K562 (cell line): ENCODE measurements around the gene MED16. TPM values are rescaled to one million over a fixed set of nuclear protein-coding genes. Genes with fewer than 3 reads are reported as not detected.
A peak's percentile ranks its signal among the peaks of the same experiment; 100 is the strongest.

Experiments
- ATAC-seq: fragments of 200-7000 bp; cut with Tn5 transposase; 3 replicates; pipeline ENCODE4 v1.9.1; 2020; ENCODE audit warnings: moderate library complexity
- BruUV-seq: library from RNA; stranded (reverse); fragments of 400-500 nt; replicated peaks from 2 replicates; lab custom pipeline; 2021; lab: Mats Ljungman, UMichigan
- CTCF ChIA-PET: fragments of 300-600 bp; formaldehyde crosslinking; extraction: SDS; loops from one replicate; lab custom pipeline; 2021; ENCODE audit warnings: low intra/inter-chr PET ratio; lab: Yijun Ruan, JAX
- POLR2A ChIA-PET: fragments of 300-600, 350-650 bp; sonication (Branson Sonifier 250); formaldehyde crosslinking; extraction: SDS; loops from one replicate; lab custom pipeline; 2021; ENCODE audit warnings: antibody characterized with exemption, inconsistent platforms; lab: Yijun Ruan, JAX
- DNase-seq, 4 experiments: peaks; one replicate each; pipeline versions ENCODE4 v3.0.0 to v3.0.0-alpha.2; 2011 to 2018; ENCODE audit warnings: low spot score in 3 of 4, mixed read lengths in 3 of 4; ENCODE audit errors: extremely low read depth in 1 of 4
- FAIRE-seq: peaks from 2 replicates; lab custom pipeline; 2011; peaks lifted over from hg19 to GRCh38; lab: Jason Lieb, UNC
- H2AFZ ChIP-seq: 2 replicates; pipeline ENCODE4 v1.6.0; 2011; ENCODE audit warnings: low read depth, low read length, control low read depth, inconsistent platforms
- H3K27ac ChIP-seq: fragments of 200-600 bp; 3 replicates; pipeline ENCODE4 v1.8.0; 2011; ENCODE audit warnings: low read depth, mild to moderate bottlenecking, control low read depth, inconsistent platforms, low read length, moderate library complexity, mixed read lengths; ENCODE audit errors: extremely low read depth
- H3K27me3 ChIP-seq, 2 experiments: fragments of 300-600 bp in 1 of 2; 2 replicates in 1 of 2; 3 replicates in 1 of 2; pipeline versions ENCODE4 v1.6.0 to v1.8.0; 2011; ENCODE audit warnings: inconsistent platforms in 2 of 2, low read length in 2 of 2, mild to moderate bottlenecking in 1 of 2, mixed read lengths in 1 of 2, moderate library complexity in 1 of 2; ENCODE audit not compliant: control insufficient read depth in 2 of 2, insufficient read depth in 2 of 2
- H3K36me3 ChIP-seq: fragments of 300-600 bp; 3 replicates; pipeline ENCODE4 v1.8.0; 2011; ENCODE audit warnings: mild to moderate bottlenecking, low read length, inconsistent platforms; ENCODE audit not compliant: control insufficient read depth, insufficient read depth
- H3K4me1 ChIP-seq, 2 experiments: fragments of 200-600 bp in 1 of 2; replicated peaks in 1 of 2; 2 replicates in 1 of 2; 3 replicates in 1 of 2; pipeline versions ENCODE4 v1.5.1 to v1.8.0; 2011; ENCODE audit warnings: inconsistent platforms in 2 of 2, low read length in 2 of 2, mild to moderate bottlenecking in 1 of 2, mixed read lengths in 1 of 2, moderate library complexity in 1 of 2; ENCODE audit not compliant: control insufficient read depth in 2 of 2, insufficient read depth in 2 of 2
- H3K4me2 ChIP-seq: 2 replicates; pipeline ENCODE4 v1.6.1; 2011; ENCODE audit warnings: low read length, control low read depth, inconsistent platforms, mixed read lengths; ENCODE audit not compliant: insufficient read depth
- H3K4me3 ChIP-seq: fragments of 200-600 bp; sonication (generic), shearing (Covaris generic); 2 replicates; pipeline ENCODE4 v1.5.1; 2016; ENCODE audit warnings: control low read depth, inconsistent platforms
- H3K79me2 ChIP-seq: fragments of 200-600 bp; 3 replicates; pipeline ENCODE4 v1.8.0; 2011; ENCODE audit warnings: low read length, inconsistent platforms; ENCODE audit not compliant: control insufficient read depth, insufficient read depth
- H3K9ac ChIP-seq, 2 experiments: 2 replicates each; pipeline versions ENCODE4 v1.6.0 to v1.6.1; 2011; ENCODE audit warnings: low read depth in 2 of 2, low read length in 2 of 2, control low read depth in 1 of 2, inconsistent platforms in 1 of 2, mild to moderate bottlenecking in 1 of 2, mixed read lengths in 1 of 2; ENCODE audit not compliant: insufficient read depth in 1 of 2
- H3K9me1 ChIP-seq: one replicate; pipeline ENCODE4 v1.6.0; 2011; ENCODE audit warnings: inconsistent platforms, mild to moderate bottlenecking, low read length, moderate library complexity; ENCODE audit not compliant: control insufficient read depth, insufficient read depth
- H3K9me3 ChIP-seq: replicated peaks from 2 replicates; pipeline ENCODE4 v1.5.1; 2011; ENCODE audit warnings: low read depth, low read length, inconsistent platforms; ENCODE audit not compliant: control insufficient read depth, insufficient read depth
- H4K20me1 ChIP-seq: replicated peaks from 2 replicates; pipeline ENCODE4 v1.6.1; 2011; ENCODE audit warnings: low read length, inconsistent platforms, mixed read lengths; ENCODE audit not compliant: control insufficient read depth, insufficient read depth
- BRCA1 ChIP-seq, 2 experiments: fragments of 450-650 bp in 1 of 2; sonication (generic) in 1 of 2; formaldehyde crosslinking in 1 of 2; IDR thresholded peaks; 2 replicates each; pipeline versions ENCODE4 v1.5.0 to v1.6.1; 2017 to 2020; ENCODE audit warnings: mild to moderate bottlenecking in 1 of 2, missing genetic modification reagents in 1 of 2
- POLR2G ChIP-seq: fragments of 200-400 bp; formaldehyde crosslinking; IDR thresholded peaks from 2 replicates; pipeline ENCODE4 v1.6.1; 2017; ENCODE audit warnings: low read depth, mild to moderate bottlenecking, antibody characterized with exemption, low read length, moderate library complexity
- RBFOX2 ChIP-seq: fragments of 200-400 bp; formaldehyde crosslinking; IDR thresholded peaks from 2 replicates; pipeline ENCODE4 v1.6.1; 2017; ENCODE audit warnings: low read depth, mild to moderate bottlenecking, low read length, moderate library complexity
- RBM25 ChIP-seq: fragments of 200-400 bp; formaldehyde crosslinking; IDR thresholded peaks from 2 replicates; pipeline ENCODE4 v1.6.1; 2018; ENCODE audit warnings: low read length, low read depth, moderate library complexity; ENCODE audit not compliant: severe bottlenecking
- ZNF395 ChIP-seq: fragments of 200-800 bp; sonication (Bioruptor generic); IDR thresholded peaks from 2 replicates; pipeline ENCODE4 v1.6.1; 2017; ENCODE audit warnings: missing genetic modification characterization, missing compliant biosample characterization
- ZNF766 ChIP-seq: fragments of 200-800 bp; sonication (Bioruptor generic); conservative IDR thresholded peaks from 2 replicates; pipeline ENCODE4 v1.6.1; 2016; ENCODE audit warnings: missing genetic modification characterization, missing compliant biosample characterization
- WGBS: fragments of 100-300 bp; shearing (Covaris generic); methylation state at CpG from one replicate; pipeline ENCODE4 v1.1.6; 2016; ENCODE audit warnings: low coverage, mixed read lengths; ENCODE audit not compliant: insufficient coverage; ENCODE audit errors: missing lambda C conversion rate; 5-methylcytosine and 5-hydroxymethylcytosine counted together
- in situ Hi-C: fragments of 300-500 bp; cut with MboI; formaldehyde crosslinking; loops from 4 replicates; pipeline ENCODE4 v1.15.0; 2018; ENCODE audit warnings: inconsistent platforms, mixed read lengths
- intact Hi-C: fragments of 100-400 bp; cut with micrococcal nuclease; formaldehyde crosslinking; loops from 2 replicates; pipeline ENCODE4 v1.14.2; 2022
- polyA plus RNA-seq, 8 experiments: library from polyadenylated mRNA; depleted of rRNA in 4 of 8; stranded (reverse) in 5 of 8; unstranded in 3 of 8; fragments of >200 nt; fragmentation: Nextera tagmentation in 2 of 8; fragmentation: Illumina TruSeq in 1 of 8; extraction: Ambion mirVana in 2 of 8; extraction: Trizol in 1 of 8; gene quantifications; 2 replicates each; pipeline versions ENCODE4 v1.2.1 to v1.2.3, GENCODE V29; 2011 to 2014; ENCODE audit warnings: inconsistent platforms in 1 of 8, missing spikeins in 1 of 8
- total RNA-seq, 7 experiments: library from RNA; depleted of rRNA in 6 of 7; stranded (reverse); fragments of >200 nt in 6 of 7; fragmentation: Illumina TruSeq in 2 of 7; extraction: Trizol in 2 of 7; gene quantifications; 2 replicates each; pipeline versions ENCODE4 v1.2.1 to v1.2.3, GENCODE V29; 2011 to 2021; ENCODE audit warnings: low replicate concordance in 1 of 7

Gene MED16
- total and polyA plus RNA-seq, 9 of the 15 experiments (the other 6 are each of a cell fraction or from before 2014, with no cell fraction given): 0.89 to 59.9 (median 8.6) TPM

GRCh38 chr19:824885-825284, 68.1 kb downstream of the MED16 start:
- peak overlapping the region; percentile 39; the same call in 1 of the 3 replicates for H3K27ac ChIP-seq
- H2AFZ ChIP-seq: no peak overlapping the region
- no peaks in the 10 kb centered on the region for H4K20me1 ChIP-seq
- ATAC-seq (no peak), FAIRE-seq (no peak), DNase-seq (no peak)
- no peak overlapping the region for H3K4me2 ChIP-seq
- no peak overlapping the region for H3K4me3 ChIP-seq
- no TSS peak for BruUV-seq
- CTCF ChIA-PET: no interaction called here
- in situ Hi-C loops (no loop called here), intact Hi-C loops (no loop called here)
- H3K4me1 ChIP-seq: peaks cover 15 to 71% of the 10 kb centered on the region in 2 experiments
- peak overlapping the region in 1 of 2 experiments; percentile 86; a peak in 2 of 4 replicates for H3K9ac ChIP-seq
- no peaks in the 10 kb centered on the region for H3K36me3 ChIP-seq
- 75% methylated on average over 15 of the region's 15 CpGs for WGBS
- no peak for TF ChIP-seq RBM25
- peak; percentile 55 for TF ChIP-seq RBFOX2
- no peak for TF ChIP-seq ZNF766
- TF ChIP-seq POLR2G: 0 out of 2 replicates have a peak, but pooled peaks have one; percentile 43
- no peak for TF ChIP-seq BRCA1 (IDR thresholded peaks at IDR 0.05)
- TF ChIP-seq BRCA1 (CRISPR knock-in tag; IDR thresholded peaks at IDR 0.05): no peak
- 0 out of 2 replicates have a peak, but pooled peaks have one; percentile 36 for TF ChIP-seq ZNF395 (CRISPR knock-in tag)
- H3K79me2 ChIP-seq: peaks cover 22% of the 10 kb centered on the region; the same call in 2 of the 3 replicates
- no peaks in the 10 kb centered on the region for H3K9me1 ChIP-seq
- H3K9me3 ChIP-seq: no peaks in the 10 kb centered on the region
- H3K27me3 ChIP-seq: no peaks in the 10 kb centered on the region
- POLR2A ChIA-PET: interaction anchor here (0.6 to 2.4 kb wide), 2 partner anchors 24 to 168 kb away, joined by 3 to 9 read pairs; no protein-coding TSS in a partner anchor
